Fibroblast of mammary gland (primary cell): ENCODE measurements around the gene SMOC2.

Source experiments
- DNase-seq: peaks from one replicate; pipeline ENCODE4 v3.0.0-alpha.2; 2010; ENCODE audit warnings: low read depth
- H3K4me3 ChIP-seq: 2 replicates; pipeline ENCODE4 v1.5.1; 2011; ENCODE audit warnings: low read depth, mild to moderate bottlenecking, low read length, moderate library complexity; ENCODE audit not compliant: control insufficient read depth
- CTCF ChIP-seq: conservative IDR thresholded peaks from 2 replicates; pipeline ENCODE4 v1.5.1; 2011; ENCODE audit warnings: low read depth, low read length, inconsistent platforms; ENCODE audit not compliant: control insufficient read depth, insufficient read depth

SMOC2 gene

GRCh38 chr6:168558686-168559085, 117.7 kb downstream of the SMOC2 start:
- no peak for DNase-seq
- TF ChIP-seq CTCF = no peak

GRCh38 chr6:168559574-168560098, 118.7 kb downstream of the SMOC2 start:
- no peak for TF ChIP-seq CTCF
- DNase-seq = no peak
- no peak overlapping the region for H3K4me3 ChIP-seq

More at GRCh38 chr6:168558686-168559085, 117.7 kb downstream of the SMOC2 start:
- no peak overlapping the region for H3K4me3 ChIP-seq

GRCh38 chr6:168560126-168560525, 119.1 kb downstream of the SMOC2 start:
- H3K4me3 ChIP-seq = no peak overlapping the region
- TF ChIP-seq CTCF = no peak
- no peak for DNase-seq

GRCh38 chr6:168562576-168563151, 121.7 kb downstream of the SMOC2 start:
- no peak for DNase-seq
- TF ChIP-seq CTCF = no peak
- no peak overlapping the region for H3K4me3 ChIP-seq

GRCh38 chr6:168563656-168564055, 122.7 kb downstream of the SMOC2 start:
- no peak for DNase-seq
- TF ChIP-seq CTCF = no peak

GRCh38 chr6:168565112-168565511, 124.1 kb downstream of the SMOC2 start:
- TF ChIP-seq CTCF = no peak
- no peak overlapping the region for H3K4me3 ChIP-seq
- DNase-seq = no peak

More at GRCh38 chr6:168563656-168564055, 122.7 kb downstream of the SMOC2 start:
- H3K4me3 ChIP-seq = no peak overlapping the region
